HepG2 (cell line): ENCODE results near the gene IQGAP2. TPM values are rescaled to one million over a fixed set of nuclear protein-coding genes. Genes with fewer than 3 reads are reported as not detected.
A peak's percentile ranks its signal among the peaks of the same experiment; 100 is the strongest.

ENCODE experiments used
- ATAC-seq: fragments of 200-7000 bp; cut with Tn5 transposase; 3 replicates; pipeline ENCODE4 v1.9.1; 2020; ENCODE audit warnings: mild to moderate bottlenecking, moderate library complexity
- BruUV-seq: library from RNA; stranded (reverse); fragments of 400-500 nt; replicated peaks from 2 replicates; lab custom pipeline; 2021; lab: Mats Ljungman, UMichigan
- CTCF ChIA-PET: fragments of 300-600 bp; formaldehyde crosslinking; extraction: SDS; loops from one replicate; lab custom pipeline; 2021; ENCODE audit warnings: low total read pairs, inconsistent platforms, low intra/inter-chr PET ratio; lab: Yijun Ruan, JAX
- POLR2A ChIA-PET: fragments of 350-600 bp; sonication (Branson Sonifier 250); formaldehyde crosslinking; loops from one replicate; lab custom pipeline; 2020; ENCODE audit warnings: antibody characterized with exemption, inconsistent platforms; lab: Yijun Ruan, JAX
- DNase-seq: peaks from one replicate; pipeline ENCODE4 v3.0.0-alpha.2; 2015; ENCODE audit warnings: low spot score
- FAIRE-seq: peaks from 3 replicates; lab custom pipeline; 2011; peaks lifted over from hg19 to GRCh38; lab: Jason Lieb, UNC
- H2AFZ ChIP-seq: one replicate; pipeline ENCODE4 v1.6.1; 2011; ENCODE audit warnings: low read length, inconsistent platforms
- H3K27ac ChIP-seq: fragments of 300-600 bp; 3 replicates; pipeline ENCODE4 v1.8.0; 2011; ENCODE audit warnings: mixed run types, mild to moderate bottlenecking, mixed read lengths, low read length, inconsistent platforms; ENCODE audit not compliant: insufficient read depth; ENCODE audit errors: extremely low read length
- H3K27me3 ChIP-seq, 2 experiments: fragments of 200-600 bp in 1 of 2; 2 replicates in 1 of 2; 3 replicates in 1 of 2; pipeline versions ENCODE4 v1.6.0 to v1.8.0; 2011; ENCODE audit warnings: low read length in 2 of 2, mild to moderate bottlenecking in 2 of 2, moderate library complexity in 2 of 2, inconsistent platforms in 1 of 2; ENCODE audit not compliant: insufficient read depth in 2 of 2, control insufficient read depth in 1 of 2
- H3K36me3 ChIP-seq, 2 experiments: fragments of 200-600 bp in 1 of 2; replicated peaks in 1 of 2; 2 replicates in 1 of 2; 3 replicates in 1 of 2; pipeline versions ENCODE4 v1.5.1 to v1.8.0; 2011; ENCODE audit warnings: low read length in 2 of 2, inconsistent platforms in 1 of 2; ENCODE audit not compliant: insufficient read depth in 2 of 2, control insufficient read depth in 1 of 2
- H3K4me1 ChIP-seq: 2 replicates; pipeline ENCODE4 v1.5.1; 2012; ENCODE audit warnings: low read length, inconsistent platforms; ENCODE audit not compliant: insufficient read depth
- H3K4me2 ChIP-seq: 2 replicates; pipeline ENCODE4 v1.6.0; 2011; ENCODE audit warnings: low read depth, low read length, inconsistent platforms
- H3K4me3 ChIP-seq, 3 experiments: fragments of 200-600 bp in 1 of 3; sonication (generic), shearing (Covaris generic) in 1 of 3; replicated peaks in 1 of 3; 2 replicates each; pipeline ENCODE4 v1.5.1; 2011 to 2016; ENCODE audit warnings: low read length in 3 of 3, inconsistent platforms in 2 of 3, low read depth in 2 of 3, mild to moderate bottlenecking in 2 of 3, control low read depth in 1 of 3, mixed read lengths in 1 of 3; ENCODE audit not compliant: insufficient read depth in 1 of 3
- H3K79me2 ChIP-seq: one replicate; pipeline ENCODE4 v1.6.1; 2011; ENCODE audit warnings: low read length, inconsistent platforms; ENCODE audit not compliant: insufficient read depth
- H3K9ac ChIP-seq: 2 replicates; pipeline ENCODE4 v1.6.0; 2011; ENCODE audit warnings: mild to moderate bottlenecking, low read depth, low read length, inconsistent platforms; ENCODE audit not compliant: insufficient read depth
- H3K9me3 ChIP-seq: 2 replicates; pipeline ENCODE4 v1.5.1; 2012; ENCODE audit warnings: mild to moderate bottlenecking, low read length
- H4K20me1 ChIP-seq: 2 replicates; pipeline ENCODE4 v1.6.0; 2011; ENCODE audit warnings: inconsistent platforms, mild to moderate bottlenecking, low read length, moderate library complexity; ENCODE audit not compliant: insufficient read depth
- FOXC1 ChIP-seq: sonication (generic); formaldehyde crosslinking; IDR thresholded peaks from 2 replicates; pipeline ENCODE4 v1.8.0; 2022; ENCODE audit warnings: mild to moderate bottlenecking, missing genetic modification reagents, borderline replicate concordance
- HNF1A ChIP-seq, 2 experiments: sonication (generic) in 1 of 2; formaldehyde crosslinking in 1 of 2; IDR thresholded peaks; 2 replicates each; pipeline versions ENCODE4 v1.4.0 to v1.6.1; 2016 to 2020; ENCODE audit warnings: borderline replicate concordance in 1 of 2, low read depth in 1 of 2, mild to moderate bottlenecking in 1 of 2, missing genetic modification reagents in 1 of 2
- MXI1 ChIP-seq: IDR thresholded peaks from 3 replicates; pipeline ENCODE4 v1.6.1; 2012; ENCODE audit warnings: low read depth, low read length, inconsistent platforms, borderline replicate concordance
- ZFP1 ChIP-seq: IDR thresholded peaks from 2 replicates; pipeline ENCODE4 v1.6.1; 2016
- ZNF234 ChIP-seq: sonication (generic); formaldehyde crosslinking; conservative IDR thresholded peaks from 2 replicates; pipeline ENCODE4 v1.5.1; 2020; ENCODE audit warnings: mild to moderate bottlenecking, missing genetic modification reagents
- ZNF263 ChIP-seq: sonication (generic); formaldehyde crosslinking; IDR thresholded peaks from 2 replicates; pipeline ENCODE4 v1.4.0; 2020; ENCODE audit warnings: missing genetic modification reagents
- ZNF549 ChIP-seq: sonication (generic); formaldehyde crosslinking; IDR thresholded peaks from 2 replicates; pipeline ENCODE4 v1.5.0; 2020; ENCODE audit warnings: missing genetic modification reagents
- ZNF563 ChIP-seq: sonication (generic); formaldehyde crosslinking; IDR thresholded peaks from 2 replicates; pipeline ENCODE4 v1.8.0; 2022; ENCODE audit warnings: mild to moderate bottlenecking, moderate library complexity, missing genetic modification reagents
- WGBS: methylation state at CpG from one replicate; pipeline ENCODE4 v1.1.6; 2017; ENCODE audit warnings: low lambda C conversion rate; 5-methylcytosine and 5-hydroxymethylcytosine counted together
- in situ Hi-C: cut with HindIII; loops from 2 replicates; pipeline ENCODE4 v1.10.0; 2017; ENCODE audit warnings: low pct_unique_long_range_greater_than_20kb; ENCODE audit not compliant: extremely low pct_ligation_motif_present
- intact Hi-C: fragments of 100-400 bp; cut with micrococcal nuclease; formaldehyde crosslinking; loops from one replicate; pipeline ENCODE4 v1.10.0; 2022; ENCODE audit not compliant: unreplicated experiment
- polyA plus RNA-seq, 8 experiments: library from polyadenylated mRNA; depleted of rRNA in 3 of 8; stranded (reverse) in 7 of 8; unstranded in 1 of 8; fragments of >200 nt; fragmentation: Illumina TruSeq in 4 of 8; extraction: Trizol in 4 of 8; gene quantifications; 2 replicates each; pipeline versions ENCODE4 v1.2.1 to v1.2.3, GENCODE V29; 2011 to 2016; ENCODE audit warnings: low read depth in 4 of 8, missing spikeins in 1 of 8, mixed read lengths in 1 of 8; ENCODE audit not compliant: insufficient read depth in 1 of 8
- total RNA-seq, 5 experiments: library from RNA; depleted of rRNA; stranded (reverse); fragments of >200 nt; fragmentation: Illumina TruSeq; extraction: Trizol; gene quantifications; 2 replicates each; pipeline ENCODE4 v1.2.3, GENCODE V29; 2016; ENCODE audit warnings: low read depth in 1 of 5
- TF ChIP-seq, protein P1 (sequence below): sonication (generic); formaldehyde crosslinking; IDR thresholded peaks from 2 replicates; pipeline ENCODE4 v1.4.0; 2020; ENCODE audit warnings: missing genetic modification reagents

IQGAP2 gene
- total and polyA plus RNA-seq, 2 of the 13 experiments (the other 11 are each of a cell fraction or from before 2014, with no cell fraction given) = 35.2 to 83.3 TPM

- TF ChIP-seq FOXC1 (CRISPR knock-in tag) = no peak
- no peak for TF ChIP-seq MXI1
- peak; percentile 94 for TF ChIP-seq ZFP1 (CRISPR knock-in tag)
- no peak for TF ChIP-seq ZNF549 (CRISPR knock-in tag)
- ATAC-seq = no peak
- peaks cover 13% of the 10 kb centered on the region; the same call in 1 of the 2 replicates for H3K9me3 ChIP-seq
- DNase-seq = no peak
- H3K9ac ChIP-seq = no peak overlapping the region
- H3K79me2 ChIP-seq = peaks cover 64% of the 10 kb centered on the region
- H4K20me1 ChIP-seq = peaks cover 4% of the 10 kb centered on the region; the same call in 1 of the 2 replicates
- no peak overlapping the region for H2AFZ ChIP-seq
- intact Hi-C loops = loop anchor here (5.0 kb wide), 1 partner anchor 38 kb away; the partner anchor contains the start of gene IQGAP2
- no peaks in the 10 kb centered on the region for H3K27me3 ChIP-seq
- H3K4me2 ChIP-seq = no peak overlapping the region
- CTCF ChIA-PET = no interaction called here
- no peak overlapping the region for H3K27ac ChIP-seq
- in situ Hi-C loops = no loop called here
- peaks cover 0 to 5% of the 10 kb centered on the region in 2 experiments; a peak in 2 of 5 replicates for H3K36me3 ChIP-seq
- peaks cover 29% of the 10 kb centered on the region for H3K4me1 ChIP-seq
- POLR2A ChIA-PET = no interaction called here
- no peak overlapping the region for H3K4me3 ChIP-seq
- no peak for FAIRE-seq
- no TSS peak for BruUV-seq
Observed at GRCh38 chr5:76439929-76440328, 36.8 kb downstream of the IQGAP2 start.

DNA sequence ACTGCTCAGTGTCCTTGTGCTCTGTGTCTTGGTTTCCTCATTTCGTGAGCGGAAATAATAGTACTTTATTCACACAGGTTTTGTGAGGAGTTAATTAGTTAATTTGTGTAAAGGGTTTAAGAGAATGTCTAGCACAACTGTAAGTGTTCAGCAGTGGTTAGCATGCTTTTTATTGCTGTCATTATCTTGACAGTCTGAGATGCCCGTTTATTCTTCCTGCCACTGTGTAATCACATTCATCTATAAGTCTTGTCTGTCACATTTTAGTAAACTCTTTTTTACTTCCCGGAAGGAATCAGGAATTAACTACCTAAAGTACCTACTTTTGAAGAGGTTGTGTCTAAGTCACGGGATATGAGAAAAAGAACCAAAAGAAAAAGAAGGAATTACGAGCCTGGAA is 38.0 kb downstream of the IQGAP2 start:
- POLR2A ChIA-PET = no interaction called here
- no peak overlapping the region for H3K9ac ChIP-seq
- intact Hi-C loops = no loop called here
- no peak for TF ChIP-seq ZNF263
- no peak for TF ChIP-seq ZNF234
- TF ChIP-seq, protein P1, sequence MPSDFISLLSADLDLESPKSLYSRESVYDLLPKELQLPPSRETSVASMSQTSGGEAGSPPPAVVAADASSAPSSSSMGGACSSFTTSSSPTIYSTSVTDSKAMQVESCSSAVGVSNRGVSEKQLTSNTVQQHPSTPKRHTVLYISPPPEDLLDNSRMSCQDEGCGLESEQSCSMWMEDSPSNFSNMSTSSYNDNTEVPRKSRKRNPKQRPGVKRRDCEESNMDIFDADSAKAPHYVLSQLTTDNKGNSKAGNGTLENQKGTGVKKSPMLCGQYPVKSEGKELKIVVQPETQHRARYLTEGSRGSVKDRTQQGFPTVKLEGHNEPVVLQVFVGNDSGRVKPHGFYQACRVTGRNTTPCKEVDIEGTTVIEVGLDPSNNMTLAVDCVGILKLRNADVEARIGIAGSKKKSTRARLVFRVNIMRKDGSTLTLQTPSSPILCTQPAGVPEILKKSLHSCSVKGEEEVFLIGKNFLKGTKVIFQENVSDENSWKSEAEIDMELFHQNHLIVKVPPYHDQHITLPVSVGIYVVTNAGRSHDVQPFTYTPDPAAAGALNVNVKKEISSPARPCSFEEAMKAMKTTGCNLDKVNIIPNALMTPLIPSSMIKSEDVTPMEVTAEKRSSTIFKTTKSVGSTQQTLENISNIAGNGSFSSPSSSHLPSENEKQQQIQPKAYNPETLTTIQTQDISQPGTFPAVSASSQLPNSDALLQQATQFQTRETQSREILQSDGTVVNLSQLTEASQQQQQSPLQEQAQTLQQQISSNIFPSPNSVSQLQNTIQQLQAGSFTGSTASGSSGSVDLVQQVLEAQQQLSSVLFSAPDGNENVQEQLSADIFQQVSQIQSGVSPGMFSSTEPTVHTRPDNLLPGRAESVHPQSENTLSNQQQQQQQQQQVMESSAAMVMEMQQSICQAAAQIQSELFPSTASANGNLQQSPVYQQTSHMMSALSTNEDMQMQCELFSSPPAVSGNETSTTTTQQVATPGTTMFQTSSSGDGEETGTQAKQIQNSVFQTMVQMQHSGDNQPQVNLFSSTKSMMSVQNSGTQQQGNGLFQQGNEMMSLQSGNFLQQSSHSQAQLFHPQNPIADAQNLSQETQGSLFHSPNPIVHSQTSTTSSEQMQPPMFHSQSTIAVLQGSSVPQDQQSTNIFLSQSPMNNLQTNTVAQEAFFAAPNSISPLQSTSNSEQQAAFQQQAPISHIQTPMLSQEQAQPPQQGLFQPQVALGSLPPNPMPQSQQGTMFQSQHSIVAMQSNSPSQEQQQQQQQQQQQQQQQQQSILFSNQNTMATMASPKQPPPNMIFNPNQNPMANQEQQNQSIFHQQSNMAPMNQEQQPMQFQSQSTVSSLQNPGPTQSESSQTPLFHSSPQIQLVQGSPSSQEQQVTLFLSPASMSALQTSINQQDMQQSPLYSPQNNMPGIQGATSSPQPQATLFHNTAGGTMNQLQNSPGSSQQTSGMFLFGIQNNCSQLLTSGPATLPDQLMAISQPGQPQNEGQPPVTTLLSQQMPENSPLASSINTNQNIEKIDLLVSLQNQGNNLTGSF (CRISPR knock-in tag) = no peak
- TF ChIP-seq ZNF563 (CRISPR knock-in tag) = no peak
- TF ChIP-seq HNF1A (IDR thresholded peaks at IDR 0.05; ENCODE audit: low read depth) = no peak
- no peak for TF ChIP-seq HNF1A (CRISPR knock-in tag; IDR thresholded peaks at IDR 0.05; ENCODE audit: borderline replicate concordance)

More for the DNA sequence above, 38.0 kb downstream of the IQGAP2 start:
- Histone ChIP-seq H3K79me2 (peaks cover 64% of the 10 kb centered on the region), H3K27me3 (no peaks in the 10 kb centered on the region), H3K4me1 (peaks cover 19% of the 10 kb centered on the region), H3K36me3 (peaks cover 0 to 12% of the 10 kb centered on the region in 2 experiments; a peak in 3 of 5 replicates), H3K27ac (no peak overlapping the region), H3K9me3 (peaks cover 5% of the 10 kb centered on the region; the same call in 1 of the 2 replicates), H2AFZ (no peak overlapping the region), H4K20me1 (peaks cover 4% of the 10 kb centered on the region; the same call in 1 of the 2 replicates), H3K4me2 (no peak overlapping the region), H3K4me3 (no peak overlapping the region)
- 98% methylated on average over 6 of the region's 6 CpGs for WGBS
- in situ Hi-C loops = no loop called here
- ATAC-seq (no peak), DNase-seq (no peak), FAIRE-seq (no peak)
- BruUV-seq = no TSS peak
- CTCF ChIA-PET = no interaction called here
